NK-92 treated with Interleukin-12 subunit alpha and Interleukin-12 subunit beta, amount 100 ng/mL, for 24 hours (cell line): ENCODE measurements around the gene MTFP1.
A peak's percentile ranks its signal among the peaks of the same experiment; 100 is the strongest.
"Not testable (repeated sequence)": the region's sequence is repeated elsewhere in the genome, so short reads cannot be mapped to it uniquely, and the experiment has no call there.

Experiments used
- DNase-seq: peaks from one replicate; lab custom pipeline; 2025; lab: John Stamatoyannopoulos, UW

MTFP1 gene

DNA sequence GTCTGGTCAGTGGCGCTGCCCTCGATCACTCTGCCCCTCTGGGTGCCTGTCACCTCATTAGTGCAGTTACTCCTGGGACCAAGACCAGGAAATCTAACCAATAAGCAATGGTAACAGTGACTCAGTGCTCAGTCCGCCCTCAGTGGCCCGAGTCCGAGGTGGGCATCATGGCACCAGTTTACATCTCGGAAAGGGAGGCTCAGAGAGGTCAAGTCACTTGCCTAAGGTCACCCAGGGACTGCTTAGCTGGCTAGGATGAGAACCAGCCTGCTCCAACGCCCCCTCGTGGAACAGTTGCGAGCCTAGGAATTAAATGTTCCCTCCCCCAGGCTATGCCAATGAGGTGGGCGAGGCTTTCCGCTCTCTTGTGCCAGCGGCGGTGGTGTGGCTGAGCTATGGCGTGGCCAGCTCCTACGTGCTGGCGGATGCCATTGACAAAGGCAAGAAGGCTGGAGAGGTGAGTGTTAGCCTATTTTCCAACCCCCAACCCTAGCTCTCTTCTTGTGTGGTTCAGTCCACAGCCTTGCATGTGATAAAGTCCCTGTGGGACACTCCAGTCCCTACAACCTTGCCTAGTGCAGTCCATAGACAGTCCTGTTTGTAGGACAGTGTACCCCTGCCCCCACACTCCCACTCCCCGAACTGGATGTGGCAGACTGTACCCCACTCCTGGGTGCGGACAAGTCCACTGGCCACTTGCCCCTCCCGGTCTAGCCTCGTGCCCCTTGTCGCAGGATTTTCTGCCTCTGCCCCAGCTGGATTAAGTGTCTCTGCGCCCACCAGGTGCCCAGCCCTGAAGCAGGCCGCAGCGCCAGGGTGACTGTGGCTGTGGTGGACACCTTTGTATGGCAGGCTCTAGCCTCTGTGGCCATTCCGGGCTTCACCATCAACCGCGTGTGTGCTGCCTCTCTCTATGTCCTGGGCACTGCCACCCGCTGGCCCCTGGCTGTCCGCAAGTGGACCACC is 1.1 kb downstream of the MTFP1 start:
- peak; percentile 59 for DNase-seq

DNA sequence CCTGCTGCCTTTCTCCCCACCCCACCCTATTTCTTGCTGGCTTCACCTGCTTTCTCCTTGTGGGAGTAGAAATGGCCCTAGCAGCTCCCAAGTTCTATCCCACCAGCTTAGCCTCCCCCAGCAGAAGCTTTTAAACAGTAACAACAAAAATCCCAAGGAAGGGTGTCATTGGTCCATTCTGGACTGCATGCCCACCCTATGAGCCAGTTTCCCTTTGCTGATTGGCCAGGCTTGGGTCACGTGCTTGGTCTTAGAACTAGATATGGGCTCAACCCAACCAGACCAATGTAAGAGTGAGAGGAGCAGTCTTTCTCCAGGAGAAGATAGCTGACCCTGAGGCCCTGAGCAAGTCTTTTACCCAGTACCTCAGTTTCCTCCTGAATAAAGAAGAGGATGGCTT is 2.3 kb downstream of the MTFP1 start:
- no peak for DNase-seq

DNA sequence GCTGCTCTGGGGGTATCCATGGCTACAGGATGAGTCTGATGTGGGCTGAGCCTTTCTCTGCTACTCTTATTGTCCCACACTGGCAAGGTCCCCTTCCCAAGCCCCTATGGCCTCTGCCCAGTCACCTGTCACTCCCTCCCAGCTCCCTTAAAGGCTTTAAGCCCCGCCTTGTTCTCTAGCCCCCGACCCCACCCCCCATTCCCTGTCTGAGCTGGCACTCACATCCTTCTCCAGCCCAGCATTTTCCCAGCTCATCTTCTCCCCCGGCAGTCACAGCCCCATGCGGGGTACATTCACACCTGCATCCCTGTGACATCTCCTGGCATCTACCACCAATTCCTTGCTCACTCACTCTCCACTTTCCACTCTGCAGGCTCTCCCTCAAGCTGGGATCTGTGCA is 4.3 kb downstream of the MTFP1 start:
- no peak for DNase-seq

DNA sequence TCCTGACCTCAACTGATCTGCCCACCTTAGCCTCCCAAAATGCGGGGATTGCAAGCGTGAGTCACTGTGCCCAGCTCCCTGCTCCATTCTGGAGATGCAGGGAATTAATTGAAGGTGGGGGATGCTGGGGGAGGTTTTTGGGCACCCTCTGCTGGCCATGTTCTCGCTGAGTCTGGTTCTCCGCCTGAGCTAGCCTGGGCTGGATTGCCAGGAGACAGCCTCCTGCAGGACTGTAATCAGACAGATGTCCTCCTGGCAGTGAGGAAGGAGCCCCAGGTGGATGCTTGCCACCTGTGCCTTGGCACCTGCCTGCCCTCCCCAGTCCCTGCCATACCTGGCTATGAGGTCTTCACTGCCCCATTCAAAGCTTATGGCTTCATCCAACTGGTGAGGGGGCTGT is 5.4 kb downstream of the MTFP1 start:
- DNase-seq = no peak

DNA sequence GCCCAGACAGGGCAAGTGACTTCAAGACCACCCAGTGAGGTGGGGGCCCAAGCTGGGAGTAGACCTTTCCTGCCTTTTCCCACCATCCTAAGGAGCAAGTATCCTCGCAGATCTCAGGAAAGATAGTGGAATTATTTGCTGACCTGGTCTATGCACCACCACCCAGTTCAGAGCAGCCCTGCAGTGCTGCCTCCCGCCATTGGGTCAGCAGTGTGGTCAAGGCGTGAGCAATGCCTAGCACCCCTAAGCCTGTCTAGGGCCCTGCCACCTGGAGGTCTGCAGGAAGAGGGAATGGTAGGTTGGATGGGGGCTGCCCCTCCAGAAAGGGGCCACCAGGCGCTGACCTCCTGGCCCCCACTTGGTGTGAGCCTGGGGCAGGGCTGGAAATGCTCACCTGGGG is 6.5 kb downstream of the MTFP1 start:
- no peak for DNase-seq

DNA sequence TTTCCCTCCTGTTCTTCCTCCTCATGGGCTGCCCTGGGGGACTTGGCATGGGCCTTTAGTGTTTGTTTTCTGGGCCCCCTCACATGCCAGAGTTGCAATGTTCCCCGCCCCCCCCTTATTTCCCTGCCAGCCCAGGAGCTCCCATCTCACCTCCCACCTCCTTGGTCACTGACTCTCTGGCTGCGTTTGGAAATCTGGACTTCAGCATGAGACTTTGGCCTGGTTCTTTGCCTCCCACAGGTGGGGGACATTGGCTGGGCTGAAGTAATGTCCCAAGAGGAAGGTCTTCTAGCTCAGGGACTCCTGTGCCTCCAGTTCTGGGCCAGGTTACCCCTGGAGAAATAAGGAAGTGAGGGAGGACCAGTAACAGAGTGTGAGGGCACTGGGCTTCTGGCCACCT is 7.0 kb downstream of the MTFP1 start:
- DNase-seq = no peak

DNA sequence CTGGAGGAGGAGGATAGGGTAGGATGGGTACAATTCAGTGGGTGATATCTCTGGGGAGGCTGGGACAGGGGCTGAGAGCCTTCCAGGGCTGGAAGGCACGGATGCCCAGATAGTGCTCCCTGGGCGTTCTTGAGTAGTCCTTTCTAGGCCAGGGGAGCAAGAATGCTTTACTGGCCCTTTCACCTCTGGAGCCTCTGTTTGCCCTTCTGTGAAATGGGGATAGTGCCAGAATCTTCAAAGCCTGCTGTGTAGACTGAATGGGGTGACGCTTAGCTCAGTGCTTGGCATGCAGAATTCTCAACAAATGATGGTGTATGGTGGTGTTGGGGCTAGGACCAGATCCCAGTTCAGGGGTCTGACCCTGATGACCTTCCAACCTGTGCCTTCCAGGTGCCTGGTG is 7.7 kb downstream of the MTFP1 start:
- no peak for DNase-seq

DNA sequence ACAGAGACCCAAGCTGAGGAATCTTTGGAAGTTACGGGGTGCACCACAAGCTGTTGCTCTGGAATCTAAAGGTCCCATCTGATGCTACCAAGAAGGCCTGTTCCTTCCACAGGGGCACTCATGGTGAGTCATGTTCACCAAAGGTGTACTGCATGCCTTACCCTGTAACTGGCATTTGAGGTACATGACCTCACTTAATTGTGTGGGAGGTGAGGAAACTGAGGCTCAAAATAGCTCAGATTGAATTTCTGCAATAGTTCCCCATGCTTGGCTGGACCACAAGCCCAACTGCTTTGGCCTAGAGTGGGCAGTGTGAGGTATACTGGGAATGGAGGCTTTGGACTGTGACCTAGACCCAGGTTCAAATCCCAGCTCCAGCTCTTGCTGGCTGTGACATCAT is 8.2 kb downstream of the MTFP1 start:
- DNase-seq = no peak

DNA sequence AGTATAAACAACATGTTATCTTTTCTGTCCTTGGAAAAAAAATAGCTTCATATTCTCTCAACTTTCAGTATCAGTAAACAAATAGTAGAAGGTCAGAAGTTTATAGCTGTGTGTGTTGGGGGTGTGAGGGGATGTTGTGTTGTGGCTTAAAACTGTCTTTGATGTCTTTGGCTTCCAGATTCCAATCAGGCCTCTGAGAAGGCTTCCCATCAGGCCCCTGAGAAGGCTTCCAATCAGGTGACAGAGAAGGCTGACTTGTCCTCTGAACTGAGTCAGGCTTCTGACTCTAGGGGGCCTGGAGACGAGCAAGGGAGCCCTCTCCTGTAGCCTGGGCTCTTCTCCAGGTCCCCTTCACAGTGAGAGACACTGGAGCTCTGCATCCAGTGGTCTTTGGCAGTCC is 9.3 kb downstream of the MTFP1 start:
- DNase-seq = no peak

DNA sequence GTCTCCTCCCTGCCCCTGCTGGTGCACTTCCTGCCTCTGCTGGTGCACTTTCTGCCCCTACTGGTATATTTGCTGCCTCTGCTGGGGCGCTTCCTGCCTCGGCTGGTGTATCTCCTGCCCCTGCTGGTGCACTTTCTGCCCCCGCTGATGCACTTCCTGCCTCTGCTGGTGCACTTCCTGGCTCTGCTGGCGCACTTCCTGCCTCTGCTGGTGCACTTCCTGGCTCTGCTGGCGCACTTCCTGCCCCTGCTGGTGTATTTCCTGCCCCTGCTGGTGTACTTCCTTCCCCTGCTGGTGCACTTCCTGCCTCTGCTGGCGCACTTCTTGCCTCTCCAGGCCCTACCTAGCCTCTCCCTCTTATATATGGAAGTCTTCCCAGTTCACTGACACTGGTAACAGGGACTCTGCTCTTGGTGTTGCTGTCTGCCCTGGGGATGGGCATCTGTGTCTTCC is 10.1 kb downstream of the MTFP1 start:
- DNase-seq = peak; percentile 89

DNA sequence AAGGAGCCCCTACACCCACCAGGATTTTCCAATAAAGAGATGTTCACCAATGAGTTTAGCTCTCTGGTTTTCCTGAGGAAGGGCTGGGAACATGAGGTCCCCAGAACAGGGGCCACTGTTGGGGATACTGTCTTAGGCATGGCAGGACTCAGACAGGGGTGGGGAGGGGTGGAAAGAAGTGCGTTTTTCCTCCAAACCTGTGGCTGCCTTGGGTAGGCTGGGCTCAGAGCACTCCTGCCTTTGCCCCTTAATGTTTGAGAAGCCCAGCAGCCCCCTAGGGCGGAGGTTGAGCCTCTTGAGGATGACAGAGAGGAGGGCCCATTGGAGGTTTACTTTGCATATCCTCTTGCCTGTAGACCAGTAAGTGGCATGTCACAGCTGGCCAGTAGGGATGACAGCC is 10.6 kb downstream of the MTFP1 start:
- no peak for DNase-seq

DNA sequence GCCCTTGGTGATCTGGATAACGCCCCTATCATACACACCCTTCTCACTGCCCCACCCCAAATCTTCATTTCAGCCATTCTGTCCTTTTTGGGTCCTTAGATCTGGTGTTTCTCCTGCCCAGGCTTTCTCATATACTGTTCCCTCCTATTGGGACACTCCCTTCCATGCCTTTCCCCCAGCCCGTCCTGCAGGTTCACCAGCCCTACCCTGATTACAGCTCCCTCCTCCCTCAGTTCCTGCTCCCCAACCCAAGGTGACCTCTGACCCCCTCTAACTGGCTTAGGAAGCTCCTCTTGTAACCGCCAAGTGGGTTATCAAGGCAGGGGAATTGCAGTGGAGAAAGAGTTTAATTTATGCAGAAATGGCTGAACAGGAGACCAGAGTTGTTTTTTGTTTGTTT is 13.0 kb downstream of the MTFP1 start:
- DNase-seq = no peak

DNA sequence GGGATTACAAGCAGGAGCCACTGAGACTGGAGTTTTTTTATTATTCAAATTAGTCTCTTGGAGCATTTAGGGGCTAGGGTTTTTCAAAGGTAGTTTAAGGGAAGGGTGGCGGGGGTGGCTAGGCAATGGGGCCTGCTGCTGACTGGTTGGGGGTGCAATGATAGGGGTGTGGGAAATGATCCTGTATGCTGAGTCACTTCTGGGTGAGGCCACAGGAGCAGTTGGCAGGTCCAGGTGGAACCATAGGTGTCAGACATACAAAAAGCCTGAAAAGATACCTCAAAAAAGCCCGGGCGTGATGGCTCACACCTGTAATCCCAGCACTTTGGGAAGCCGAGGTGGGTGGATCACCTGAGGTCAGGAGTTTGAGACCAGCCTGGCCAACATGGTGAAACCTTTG is 13.7 kb downstream of the MTFP1 start:
- no peak for DNase-seq

DNA sequence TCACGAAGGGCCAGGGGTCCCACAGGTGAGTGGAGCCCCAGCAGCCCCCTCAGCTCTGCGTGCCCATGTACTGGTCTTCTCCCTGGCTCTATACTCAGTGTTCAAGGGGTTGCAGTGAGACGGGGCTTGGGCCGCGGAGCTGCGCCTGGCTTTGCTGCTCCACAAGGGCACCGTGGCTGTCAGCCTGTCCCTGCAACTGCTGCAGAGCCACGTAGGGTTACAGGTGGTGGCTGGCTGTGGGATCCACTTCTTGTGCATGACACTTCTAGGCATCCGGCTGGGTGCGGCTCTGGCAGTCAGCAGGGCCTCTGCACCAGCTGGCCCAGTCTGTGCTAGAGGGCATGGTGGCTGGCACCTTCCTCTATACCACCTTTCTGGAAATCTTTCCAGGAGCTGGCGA is 14.3 kb downstream of the MTFP1 start:
- DNase-seq = no peak

DNA sequence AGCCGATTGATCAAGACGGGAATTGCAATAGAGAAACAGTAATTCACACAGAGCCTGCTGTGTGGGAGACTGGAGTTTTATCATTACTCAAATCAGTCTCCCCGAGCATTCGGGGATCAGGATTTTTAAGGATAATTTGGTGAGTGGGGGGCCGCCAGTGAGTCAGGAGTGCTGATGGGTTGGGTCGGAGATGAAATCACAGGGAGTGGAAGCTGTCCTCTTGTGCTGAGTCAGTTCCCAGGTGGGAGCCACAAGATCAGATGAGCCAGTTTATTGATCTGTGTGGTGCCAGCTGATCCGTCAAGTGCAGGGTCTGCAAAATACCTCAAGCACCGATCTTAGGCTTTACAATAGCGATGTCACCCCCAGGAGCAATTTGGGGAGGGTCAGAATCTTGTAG is 15.5 kb downstream of the MTFP1 start:
- no peak for DNase-seq

DNA sequence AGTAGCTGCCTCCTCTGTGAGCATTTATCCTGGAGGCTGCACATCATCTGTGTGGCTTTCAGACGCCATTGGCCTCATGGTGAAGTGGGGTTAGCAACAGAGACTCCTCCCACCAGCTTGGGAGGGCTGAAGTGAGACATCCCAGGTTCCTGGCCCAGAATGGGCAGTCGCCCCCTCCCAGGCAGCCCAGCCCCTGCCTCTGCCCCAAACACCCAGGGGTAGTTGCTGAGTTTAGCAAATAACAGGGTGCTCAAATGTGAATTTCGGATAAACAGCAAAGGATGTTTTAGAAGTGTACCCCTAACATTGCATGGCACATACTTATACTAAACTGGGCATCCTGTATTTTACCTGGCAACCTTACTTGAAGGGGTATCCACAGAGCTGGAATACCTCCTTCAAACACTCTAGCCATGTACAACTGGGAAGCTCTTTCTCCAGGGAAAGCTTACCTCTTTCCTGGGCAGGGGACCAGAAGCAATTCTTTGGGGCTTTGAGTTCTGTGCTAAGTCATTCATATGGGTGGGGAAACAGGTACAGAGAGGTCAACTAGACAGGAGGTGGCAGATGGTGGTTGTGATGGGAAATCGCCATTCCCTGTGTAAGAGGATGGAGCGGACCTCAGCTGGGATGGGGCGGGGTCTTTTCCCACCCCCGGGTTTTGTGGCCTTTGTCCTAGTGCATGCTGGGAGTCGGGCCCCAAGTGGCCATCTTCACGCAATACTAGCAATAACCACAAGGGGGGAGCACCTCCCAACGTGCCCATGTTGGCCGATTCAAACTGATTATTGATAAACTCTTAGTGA is 19.3 kb downstream of the MTFP1 start:
- DNase-seq = peak; percentile 37

DNA sequence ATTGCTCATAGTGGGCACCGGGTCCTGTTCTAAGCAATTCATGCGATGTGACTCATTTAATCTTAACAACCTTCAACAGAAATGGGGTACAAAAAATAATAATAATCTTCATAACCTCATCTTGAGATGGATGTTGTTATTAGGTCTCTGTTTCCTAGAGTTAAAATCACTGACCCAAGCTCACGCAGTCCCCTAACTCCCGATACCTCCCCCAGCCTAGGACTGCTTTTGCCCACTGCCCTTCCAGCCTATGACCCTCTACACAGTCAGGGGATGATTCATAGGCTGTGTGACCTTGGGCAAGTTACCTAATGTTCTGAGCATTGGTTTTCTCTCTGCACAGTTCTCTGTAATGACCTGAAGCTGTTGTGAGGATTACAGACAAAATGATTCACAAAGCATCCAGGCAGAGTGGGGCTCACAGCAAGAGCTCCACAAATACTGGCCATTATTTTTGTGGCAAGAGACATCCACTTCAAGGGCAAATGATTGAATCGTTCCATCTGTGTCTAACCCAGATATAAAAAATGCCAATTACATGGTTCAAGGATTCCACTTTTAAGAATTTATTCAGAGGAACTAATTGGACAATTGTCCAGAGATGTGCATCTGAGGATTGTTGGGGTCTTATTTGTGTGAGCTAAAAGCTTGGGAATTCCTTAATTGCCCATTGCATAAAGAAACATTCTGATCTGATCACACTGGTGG is 20.0 kb downstream of the MTFP1 start:
- DNase-seq = no peak

DNA sequence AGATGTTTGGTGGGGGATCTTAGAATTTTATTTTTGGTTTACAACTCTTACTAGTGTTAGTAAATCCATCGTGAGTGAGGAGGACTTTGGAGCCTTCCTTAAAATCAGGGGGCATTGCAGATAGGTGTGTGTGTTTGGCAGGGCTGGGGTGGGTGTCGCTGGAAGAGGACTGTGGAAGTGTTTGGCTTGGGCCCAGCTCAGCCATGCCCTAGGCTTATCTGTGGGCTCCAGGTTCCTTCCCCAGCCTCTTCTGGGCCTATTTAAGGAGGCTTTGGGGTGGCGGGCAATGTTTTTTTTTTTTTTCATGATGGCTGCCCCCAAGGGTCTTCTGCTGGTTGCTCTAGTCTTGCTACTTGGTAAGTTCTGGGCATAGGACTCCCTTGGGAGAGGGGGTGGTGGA is 22.1 kb downstream of the MTFP1 start:
- DNase-seq = no peak

DNA sequence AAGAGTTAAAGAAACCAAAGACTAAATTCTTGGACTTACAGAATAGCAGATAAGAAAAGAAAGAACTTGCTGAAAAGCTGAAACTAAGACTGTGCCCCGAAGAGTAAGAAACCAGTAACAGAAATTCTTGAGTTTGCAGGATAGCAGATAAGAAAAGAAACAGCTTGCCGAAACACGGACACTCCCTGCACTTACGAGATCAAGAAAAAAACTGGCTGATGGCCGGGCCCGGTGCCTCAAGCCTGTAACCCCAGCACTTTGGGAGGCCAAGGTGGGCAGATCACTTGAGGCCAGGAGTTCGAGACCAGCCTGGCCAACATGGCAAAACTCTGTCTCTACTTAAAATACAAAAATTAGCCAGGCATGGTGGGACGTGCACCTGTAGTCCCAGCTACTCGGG is 25.9 kb downstream of the MTFP1 start:
- DNase-seq = not testable (repeated sequence)

DNA sequence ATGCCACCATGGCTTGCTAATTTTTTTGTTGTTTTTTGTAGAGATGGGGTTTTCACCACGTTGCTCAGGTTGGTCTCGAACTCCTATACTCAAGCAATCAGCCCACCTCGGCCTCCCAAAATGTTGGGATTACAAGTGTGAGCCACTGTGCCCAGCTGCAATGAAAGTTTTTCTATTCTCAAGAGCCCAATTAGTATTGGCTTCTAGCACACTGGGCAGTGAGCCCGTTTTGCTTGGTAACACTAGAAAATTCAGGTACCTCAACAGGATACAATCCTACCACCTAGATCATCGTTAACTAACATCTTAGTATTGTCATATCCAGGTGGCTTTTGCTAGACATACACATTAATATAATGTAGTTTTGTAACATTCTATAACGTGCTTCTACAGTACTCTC is 27.3 kb downstream of the MTFP1 start:
- DNase-seq = no peak

DNA sequence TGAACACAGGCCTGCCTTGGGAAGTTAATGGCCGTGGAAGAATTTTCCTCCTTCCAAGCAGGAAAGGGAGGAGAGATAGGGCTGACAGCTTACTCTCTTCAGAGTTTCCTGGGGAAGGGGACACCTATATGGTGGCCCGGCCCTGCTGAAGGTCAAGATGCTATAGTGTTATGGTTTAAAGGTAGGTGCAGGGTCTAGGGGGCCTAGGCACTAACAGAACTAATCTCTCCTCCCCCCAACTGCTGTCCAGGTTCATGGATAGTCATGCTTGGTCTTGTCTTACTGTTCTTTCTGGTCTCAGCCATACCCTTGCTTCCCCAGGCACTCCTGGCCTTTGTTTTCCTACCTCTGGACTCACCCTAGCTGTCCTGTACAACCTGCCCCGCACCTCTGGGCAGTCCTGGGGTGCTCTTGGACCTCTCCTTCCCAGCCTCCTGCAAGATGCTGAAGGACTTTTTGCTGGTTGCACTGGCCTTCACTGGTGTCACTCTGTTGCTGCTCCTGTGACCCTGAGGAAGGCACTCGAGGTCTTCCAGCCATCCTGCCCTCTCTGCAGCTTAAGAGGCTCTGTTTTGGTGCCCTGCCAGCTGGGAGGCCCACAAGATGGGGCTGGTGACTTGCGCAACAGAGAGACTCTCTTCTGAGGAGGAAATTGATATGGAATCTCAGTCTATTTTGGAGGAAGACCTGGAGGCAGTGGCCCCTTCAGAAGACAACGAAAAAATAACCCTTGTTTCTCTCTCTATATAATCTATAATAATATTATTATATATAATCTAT is 28.4 kb downstream of the MTFP1 start:
- DNase-seq = no peak
